ENCODE measurements around the gene TNFSF18. TPM values are rescaled to one million over a fixed set of nuclear protein-coding genes. Genes with fewer than 3 reads are reported as not detected.
"Not testable (repeated sequence)": the region's sequence is repeated elsewhere in the genome, so short reads cannot be mapped to it uniquely, and the experiment has no call there.

The TNFSF18 gene
- total and polyA plus RNA-seq, 10 of the 15 experiments (the other 5 are each of a cell fraction or from before 2014, with no cell fraction given) = not detected

DNA sequence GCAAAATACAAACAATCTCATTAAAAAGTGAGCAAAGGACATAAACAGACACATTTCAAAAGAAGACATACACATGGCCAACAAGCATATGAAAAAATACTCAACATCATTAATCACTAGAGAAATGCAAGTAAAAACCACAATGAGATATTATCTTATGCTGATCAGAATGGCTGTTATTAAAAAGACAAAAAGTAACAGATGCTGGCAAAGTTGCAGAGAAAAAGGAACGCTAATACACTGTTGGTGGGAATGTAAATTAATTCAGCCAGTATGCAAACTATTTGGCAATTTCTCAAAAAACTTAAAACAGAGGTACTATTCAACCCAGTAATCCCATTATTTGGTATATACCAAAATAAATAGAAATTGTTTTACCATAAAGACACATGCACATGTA, 32.2 kb upstream of the TNFSF18 start:
- Histone ChIP-seq H3K4me1 (ENCODE audit: control insufficient read depth, insufficient read depth, low read length) (no peaks in the 10 kb centered on the region), H3K4me2 (ENCODE audit: control insufficient read depth, insufficient read depth) (no peak overlapping the region), H3K36me3 (ENCODE audit: control insufficient read depth in 2 of 2, insufficient read depth in 2 of 2, low read length in 1 of 2) (no peaks in the 10 kb centered on the region), H3K4me3 (no peak overlapping the region), H3K9me3 (replicated peaks; ENCODE audit: control insufficient read depth, insufficient read depth, low read length) (no peaks in the 10 kb centered on the region), H3K27ac (ENCODE audit: control insufficient read depth, insufficient read depth) (no peak overlapping the region), H2AFZ (ENCODE audit: control insufficient read depth, low read depth, low read length) (no peak overlapping the region), H3K27me3 (replicated peaks in 1 of 2; ENCODE audit: control insufficient read depth in 2 of 2, insufficient read depth in 2 of 2, low read length in 1 of 2) (peaks cover 0 to 2% of the 10 kb centered on the region in 2 experiments; a peak in 2 of 4 replicates), H3K9ac (ENCODE audit: control insufficient read depth, insufficient read depth, low read length) (no peak overlapping the region), H3K79me2 (ENCODE audit: control insufficient read depth, insufficient read depth, low read length) (no peaks in the 10 kb centered on the region), H4K20me1 (ENCODE audit: control insufficient read depth, insufficient read depth) (no peaks in the 10 kb centered on the region)
- ChIA-PET SMC1A (ENCODE audit: uncharacterized antibody, unreplicated experiment) (no interaction called here), POLR2A (no interaction called here), CTCF (no interaction called here), RAD21 (ENCODE audit: unreplicated experiment) (no interaction called here)
- no TSS peak for BruUV-seq (replicated peaks)
- ATAC-seq (no peak), DNase-seq (ENCODE audit: low read depth, low spot score) (no peak), FAIRE-seq (no peak)
- WGBS (ENCODE audit: insufficient coverage, insufficient replicate concordance, low lambda C conversion rate, missing lambda C conversion rate) = 80% methylated on average over 1 of the region's 1 CpG
- intact Hi-C loops (cut with micrococcal nuclease; ENCODE audit: unreplicated experiment) (no loop called here), in situ Hi-C loops (cut with MboI) (no loop called here)
- no peak for TF ChIP-seq JUNB (IDR thresholded peaks at IDR 0.05)
- TF ChIP-seq, protein P1, sequence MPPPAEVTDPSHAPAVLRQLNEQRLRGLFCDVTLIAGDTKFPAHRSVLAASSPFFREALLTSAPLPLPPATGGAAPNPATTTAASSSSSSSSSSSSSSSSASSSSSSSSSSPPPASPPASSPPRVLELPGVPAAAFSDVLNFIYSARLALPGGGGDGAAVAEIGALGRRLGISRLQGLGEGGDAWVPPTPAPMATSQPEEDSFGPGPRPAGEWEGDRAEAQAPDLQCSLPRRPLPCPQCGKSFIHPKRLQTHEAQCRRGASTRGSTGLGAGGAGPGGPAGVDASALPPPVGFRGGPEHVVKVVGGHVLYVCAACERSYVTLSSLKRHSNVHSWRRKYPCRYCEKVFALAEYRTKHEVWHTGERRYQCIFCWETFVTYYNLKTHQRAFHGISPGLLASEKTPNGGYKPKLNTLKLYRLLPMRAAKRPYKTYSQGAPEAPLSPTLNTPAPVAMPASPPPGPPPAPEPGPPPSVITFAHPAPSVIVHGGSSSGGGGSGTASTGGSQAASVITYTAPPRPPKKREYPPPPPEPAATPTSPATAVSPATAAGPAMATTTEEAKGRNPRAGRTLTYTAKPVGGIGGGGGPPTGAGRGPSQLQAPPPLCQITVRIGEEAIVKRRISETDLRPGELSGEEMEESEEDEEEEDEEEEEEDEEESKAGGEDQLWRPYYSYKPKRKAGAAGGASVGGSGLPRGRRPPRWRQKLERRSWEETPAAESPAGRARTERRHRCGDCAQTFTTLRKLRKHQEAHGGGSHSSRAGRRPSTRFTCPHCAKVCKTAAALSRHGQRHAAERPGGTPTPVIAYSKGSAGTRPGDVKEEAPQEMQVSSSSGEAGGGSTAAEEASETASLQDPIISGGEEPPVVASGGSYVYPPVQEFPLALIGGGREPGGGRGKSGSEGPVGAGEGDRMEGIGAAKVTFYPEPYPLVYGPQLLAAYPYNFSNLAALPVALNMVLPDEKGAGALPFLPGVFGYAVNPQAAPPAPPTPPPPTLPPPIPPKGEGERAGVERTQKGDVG (CRISPR knock-in tag; IDR thresholded peaks at IDR 0.05) = no peak
- no peak for TF ChIP-seq SUPT20H (IDR thresholded peaks at IDR 0.05; ENCODE audit: borderline replicate concordance, control insufficient read depth, low read depth, low read length)
- no peak for TF ChIP-seq GABPA (IDR thresholded peaks at IDR 0.05; ENCODE audit: low read depth)

DNA sequence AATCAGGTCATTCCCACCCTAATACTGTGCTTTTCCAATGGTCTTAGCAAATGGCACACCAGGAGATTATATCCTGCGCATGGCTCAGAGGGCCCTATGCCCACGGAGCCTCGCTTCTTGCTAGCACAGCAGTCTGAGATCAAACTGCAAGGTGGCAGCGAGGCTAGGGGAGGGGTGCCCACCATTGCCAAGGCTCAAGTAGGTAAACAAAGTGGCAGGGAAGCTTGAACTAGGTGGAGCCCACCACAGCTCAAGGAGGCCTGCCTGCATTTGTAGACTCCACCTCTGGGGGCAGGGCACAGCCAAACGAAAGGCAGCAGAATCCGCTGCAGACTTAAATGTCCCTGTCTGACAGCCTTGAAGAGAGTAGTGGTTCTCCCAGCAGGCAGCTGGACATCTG, 23.5 kb upstream of the TNFSF18 start:
- H3K4me2 ChIP-seq (ENCODE audit: control insufficient read depth, insufficient read depth); CTCF ChIA-PET; H3K79me2 ChIP-seq (ENCODE audit: control insufficient read depth, insufficient read depth, low read length); H2AFZ ChIP-seq (ENCODE audit: control insufficient read depth, low read depth, low read length); H3K4me1 ChIP-seq (ENCODE audit: control insufficient read depth, insufficient read depth, low read length); RAD21 ChIA-PET (ENCODE audit: unreplicated experiment); H3K4me3 ChIP-seq; POLR2A ChIA-PET; FAIRE-seq; intact Hi-C loops (cut with micrococcal nuclease; ENCODE audit: unreplicated experiment); H3K9ac ChIP-seq (ENCODE audit: control insufficient read depth, insufficient read depth, low read length); H3K27ac ChIP-seq (ENCODE audit: control insufficient read depth, insufficient read depth); ATAC-seq; H3K9me3 ChIP-seq (replicated peaks; ENCODE audit: control insufficient read depth, insufficient read depth, low read length); BruUV-seq (replicated peaks); H3K27me3 ChIP-seq (replicated peaks in 1 of 2; ENCODE audit: control insufficient read depth in 2 of 2, insufficient read depth in 2 of 2, low read length in 1 of 2); H3K36me3 ChIP-seq (ENCODE audit: control insufficient read depth in 2 of 2, insufficient read depth in 2 of 2, low read length in 1 of 2); SMC1A ChIA-PET (ENCODE audit: uncharacterized antibody, unreplicated experiment); DNase-seq (ENCODE audit: low read depth, low spot score); in situ Hi-C loops (cut with MboI); H4K20me1 ChIP-seq (ENCODE audit: control insufficient read depth, insufficient read depth): not testable (repeated sequence)
- 69% methylated on average over 6 of the region's 6 CpGs for WGBS (ENCODE audit: insufficient coverage, insufficient replicate concordance, low lambda C conversion rate, missing lambda C conversion rate)

All from GM12878 (cell line).